LNCAP (cell line): ENCODE results near the gene SLC4A3.

Experiments
- CTCF ChIP-seq: fragments of 450-650 bp; IDR thresholded peaks from 2 replicates; pipeline ENCODE4 v1.5.1; 2017; ENCODE audit warnings: mild to moderate bottlenecking

The SLC4A3 gene

GRCh38 chr2:219684721-219685689, 57.6 kb downstream of the SLC4A3 start:
- no peak for TF ChIP-seq CTCF

DNA sequence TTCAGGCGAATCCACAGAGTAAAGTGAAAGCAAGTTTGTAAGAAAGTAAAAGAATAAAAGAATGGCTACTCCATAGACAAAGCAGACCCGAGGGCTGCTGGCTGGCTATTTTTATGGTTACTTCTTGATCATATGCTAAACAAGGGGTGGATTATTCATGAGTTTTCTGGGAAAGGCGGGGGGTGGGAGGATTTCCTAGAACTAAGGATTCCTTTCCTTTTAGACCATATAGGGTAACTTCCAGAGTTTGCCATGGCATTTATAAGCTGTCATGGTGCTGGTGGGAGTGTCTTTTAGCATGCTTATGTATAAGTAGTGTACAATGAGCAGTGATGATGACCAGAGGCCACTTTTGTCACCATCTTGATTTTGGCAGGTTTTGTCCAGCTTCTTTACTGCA, 59.8 kb downstream of the SLC4A3 start:
- TF ChIP-seq CTCF: no peak

DNA sequence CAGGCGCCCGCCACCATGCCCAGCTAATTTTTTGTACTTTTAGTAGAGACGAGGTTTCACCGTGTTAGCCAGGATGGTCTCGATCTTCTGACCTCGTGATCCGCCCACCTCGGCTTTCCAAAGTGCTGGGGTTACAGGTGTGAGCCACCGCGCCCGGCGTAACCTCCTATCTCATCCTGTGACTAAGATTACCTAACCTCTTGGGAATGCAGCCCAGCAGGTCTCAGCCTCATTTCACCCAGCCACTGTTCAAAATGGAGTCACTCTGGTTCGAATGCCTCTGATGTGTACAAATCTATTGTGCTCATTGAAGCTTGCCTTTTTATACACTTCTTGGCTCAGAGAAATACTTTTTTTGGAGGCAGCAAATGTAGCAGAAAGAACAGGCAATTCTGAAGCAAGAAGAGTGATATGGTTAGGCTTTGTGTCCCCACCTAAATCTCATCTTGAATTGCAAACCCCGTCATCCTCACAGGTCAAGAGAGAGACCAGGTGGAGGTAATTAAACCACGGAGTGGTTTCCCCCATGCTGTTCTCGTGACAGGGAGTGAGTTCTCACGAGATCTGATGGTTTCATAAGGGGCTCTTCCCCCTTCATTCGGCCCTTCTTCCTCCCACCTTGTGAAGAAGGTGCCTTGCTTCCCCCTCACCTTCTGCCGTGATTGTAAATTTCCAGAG, 60.6 kb downstream of the SLC4A3 start:
- TF ChIP-seq CTCF: no peak

DNA sequence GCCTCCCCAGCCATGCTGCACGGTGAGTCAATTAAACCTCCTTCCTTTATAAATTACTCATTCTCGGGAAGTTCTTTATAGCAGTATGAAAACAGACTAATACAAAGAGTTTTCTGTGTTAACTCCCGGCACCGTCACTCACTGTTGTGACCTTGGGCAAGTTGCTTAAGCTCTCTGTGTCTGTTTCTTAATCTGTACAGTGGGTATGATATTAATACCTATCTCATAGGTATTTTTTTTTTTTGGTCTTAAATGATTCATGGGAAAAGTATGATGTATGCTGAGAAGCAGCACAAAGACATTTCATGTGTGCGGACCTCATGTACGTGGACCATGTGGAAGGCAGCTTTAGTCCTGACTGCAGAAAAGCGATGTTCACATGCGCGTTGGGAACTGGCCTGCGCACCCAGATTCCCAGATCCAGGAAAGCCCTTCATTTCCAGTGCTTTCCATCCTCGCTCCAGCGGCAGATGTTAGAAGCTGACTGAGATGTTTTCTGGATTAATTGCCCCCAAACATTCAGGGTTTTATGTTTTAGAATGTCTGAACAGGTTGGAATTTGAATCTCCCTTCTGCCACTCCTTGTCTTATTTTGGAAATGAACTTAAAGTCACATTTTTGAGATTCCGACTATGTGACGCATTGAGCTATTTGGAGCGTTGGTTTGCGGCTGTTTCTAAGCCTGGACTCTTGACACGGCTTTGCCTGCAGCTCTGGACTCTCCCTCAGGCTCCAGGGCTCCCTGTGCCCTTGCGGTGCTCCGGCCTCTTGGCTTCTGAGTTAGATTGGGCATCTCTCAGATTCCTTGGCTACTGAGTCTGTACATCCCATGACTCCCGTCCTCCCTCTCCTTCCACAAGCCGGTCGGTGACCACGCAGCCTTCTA, 61.4 kb downstream of the SLC4A3 start:
- TF ChIP-seq CTCF: no peak

- TF ChIP-seq CTCF: peak; percentile 74
Measured at GRCh38 chr2:219689676-219690628, 62.5 kb downstream of the SLC4A3 start.

- TF ChIP-seq CTCF: no peak
Measured at GRCh38 chr2:219691571-219691970, 64.1 kb downstream of the SLC4A3 start.
